Activated naive CD8-positive, alpha-beta T cell treated with anti-CD3 and anti-CD28 coated beads, Interleukin-2, amount 50 U/mL, for 24 hours (primary cell): Measurements from ENCODE around the gene CEP112.

Experiments
- ATAC-seq: fragments of 150-1000 bp; cut with Tn5 transposase; one replicate; pipeline ENCODE4 v1.10.0; 2021
- DNase-seq: peaks from one replicate; pipeline ENCODE4 v3.0.0; 2021
- H3K27ac Mint-ChIP-seq: one replicate; pipeline ENCODE4 v1.8.0; 2021; ENCODE audit warnings: mild to moderate bottlenecking, mixed read lengths
- H3K27me3 Mint-ChIP-seq: one replicate; pipeline ENCODE4 v1.8.0; 2021; ENCODE audit warnings: mixed read lengths
- H3K36me3 Mint-ChIP-seq: one replicate; pipeline ENCODE4 v1.8.0; 2021; ENCODE audit warnings: low read depth, mixed read lengths
- H3K4me1 Mint-ChIP-seq: one replicate; pipeline ENCODE4 v1.8.0; 2021; ENCODE audit warnings: mixed read lengths
- H3K4me3 Mint-ChIP-seq: one replicate; pipeline ENCODE4 v1.8.0; 2021; ENCODE audit warnings: mild to moderate bottlenecking, moderate library complexity, mixed read lengths
- H3K9me3 Mint-ChIP-seq: one replicate; pipeline ENCODE4 v1.8.0; 2021; ENCODE audit warnings: mixed read lengths

Gene CEP112

DNA sequence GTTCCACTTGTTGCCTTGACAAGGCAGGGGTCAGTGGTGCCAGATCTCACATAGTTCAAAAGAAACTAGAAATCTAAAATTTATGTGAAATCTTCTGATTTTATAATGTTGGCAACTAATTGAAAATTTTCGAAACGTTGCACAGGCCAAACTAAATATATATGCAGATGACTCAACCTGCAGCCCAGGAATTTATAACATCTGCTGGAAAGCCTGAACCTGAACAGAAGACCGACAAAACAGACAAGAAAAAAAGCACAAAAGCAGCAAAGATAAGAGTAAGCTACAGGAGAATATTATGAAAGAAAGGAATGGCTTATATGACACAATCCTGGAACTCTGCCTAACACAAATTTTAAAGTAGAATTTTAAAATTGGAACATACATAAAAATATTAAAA, 207.6 kb downstream of the CEP112 start:
- no peak overlapping the region for H3K4me3 Mint-ChIP-seq
- no peaks in the 10 kb centered on the region for H3K4me1 Mint-ChIP-seq
- H3K9me3 Mint-ChIP-seq = peaks cover 5% of the 10 kb centered on the region
- ATAC-seq (no peak), DNase-seq (no peak)
- H3K27ac Mint-ChIP-seq = no peak overlapping the region
- peaks cover 3% of the 10 kb centered on the region for H3K36me3 Mint-ChIP-seq
- H3K27me3 Mint-ChIP-seq = no peaks in the 10 kb centered on the region

DNA sequence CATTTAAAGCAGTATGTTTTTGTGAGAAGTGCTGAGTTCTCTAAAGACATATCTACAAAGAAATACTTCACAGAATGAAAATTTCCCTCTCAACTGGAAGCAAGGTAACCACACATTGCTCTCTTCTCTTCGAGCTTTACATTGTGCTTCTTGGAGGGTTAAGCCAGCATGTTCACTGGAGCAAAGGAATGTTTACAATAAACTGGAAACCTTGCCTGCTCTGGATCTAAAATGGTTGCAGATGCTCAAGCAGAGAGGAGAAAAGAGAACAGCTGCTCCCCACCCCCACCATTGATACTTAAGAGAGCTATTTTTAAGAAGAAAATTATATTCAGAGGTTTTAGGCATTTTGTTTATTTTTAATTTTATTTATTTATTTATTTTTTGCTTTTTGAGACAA, 213.1 kb downstream of the CEP112 start:
- no peak overlapping the region for H3K27ac Mint-ChIP-seq
- no peaks in the 10 kb centered on the region for H3K36me3 Mint-ChIP-seq
- no peaks in the 10 kb centered on the region for H3K4me1 Mint-ChIP-seq
- no peak for ATAC-seq
- H3K4me3 Mint-ChIP-seq = no peak overlapping the region
- DNase-seq = no peak
- H3K27me3 Mint-ChIP-seq = no peaks in the 10 kb centered on the region
- H3K9me3 Mint-ChIP-seq = no peaks in the 10 kb centered on the region

DNA sequence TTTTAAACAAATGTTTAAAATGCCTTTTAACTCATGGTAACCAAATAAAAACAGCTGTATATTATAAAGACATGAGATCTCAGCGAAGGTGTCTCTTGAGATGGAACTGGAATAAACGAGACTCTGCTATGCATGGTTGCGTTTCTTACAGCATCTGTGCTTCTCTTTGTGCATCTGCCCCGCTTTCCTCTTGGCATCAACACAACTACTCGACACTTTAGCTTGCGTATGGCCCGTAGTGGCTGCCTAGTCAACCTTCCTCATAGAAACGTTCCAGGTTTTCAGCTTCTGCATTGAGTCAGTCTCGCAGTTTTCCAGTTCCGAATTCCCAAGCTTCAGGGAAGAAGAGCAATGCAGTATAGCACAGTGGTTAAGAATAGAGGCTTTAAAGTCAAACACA, 214.9 kb downstream of the CEP112 start:
- Mint-ChIP-seq H3K27ac (no peak overlapping the region), H3K4me1 (no peaks in the 10 kb centered on the region), H3K36me3 (no peaks in the 10 kb centered on the region)

DNA sequence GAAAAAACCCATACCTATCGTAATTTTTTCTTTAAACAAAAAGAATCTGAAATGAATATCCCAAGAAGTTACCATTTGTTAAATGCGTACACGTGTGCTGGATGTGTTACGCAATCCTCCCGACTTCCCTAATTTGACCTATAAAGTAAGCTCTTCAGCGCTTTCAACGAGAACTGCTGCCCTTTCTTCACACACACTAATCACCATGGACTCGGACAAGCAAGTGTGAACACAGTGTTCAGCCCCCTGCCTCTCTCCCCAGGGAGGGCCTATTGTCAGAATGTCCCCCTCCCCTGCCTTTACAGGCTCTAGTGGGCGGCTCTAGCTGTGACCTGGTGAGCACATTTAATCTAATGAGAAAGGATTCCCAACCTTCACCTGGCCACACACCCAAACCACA, 216.1 kb downstream of the CEP112 start:
- no peak for DNase-seq

More for the DNA sequence above, 214.9 kb downstream of the CEP112 start:
- Mint-ChIP-seq H3K4me3 (no peak overlapping the region), H3K9me3 (no peaks in the 10 kb centered on the region), H3K27me3 (no peaks in the 10 kb centered on the region)
- DNase-seq (no peak), ATAC-seq (no peak)

DNA sequence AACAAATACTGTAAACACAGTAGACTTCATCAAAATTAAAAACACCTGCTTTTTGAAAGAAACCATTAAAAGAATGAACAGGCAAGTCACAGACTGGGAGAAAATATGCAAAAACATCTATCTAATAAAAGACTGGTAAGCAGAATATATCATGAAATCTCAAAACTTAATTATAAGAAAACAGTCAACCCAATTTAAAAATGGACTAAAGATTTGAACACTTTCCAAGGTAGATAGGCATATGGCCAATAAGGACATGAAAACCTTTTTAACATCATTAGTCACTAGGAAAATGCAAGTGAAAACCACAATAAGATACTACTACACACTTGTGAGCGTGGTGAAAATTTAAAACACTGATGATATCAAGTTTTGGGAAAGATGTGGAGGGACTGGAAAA, 218.7 kb downstream of the CEP112 start:
- DNase-seq = no peak
- no peak for ATAC-seq
- no peaks in the 10 kb centered on the region for H3K27me3 Mint-ChIP-seq
- no peak overlapping the region for H3K27ac Mint-ChIP-seq
- no peaks in the 10 kb centered on the region for H3K9me3 Mint-ChIP-seq
- no peak overlapping the region for H3K4me3 Mint-ChIP-seq
- H3K36me3 Mint-ChIP-seq = no peaks in the 10 kb centered on the region
- H3K4me1 Mint-ChIP-seq = no peaks in the 10 kb centered on the region

More for the DNA sequence above, 216.1 kb downstream of the CEP112 start:
- H3K27me3 Mint-ChIP-seq = no peaks in the 10 kb centered on the region
- H3K4me1 Mint-ChIP-seq = no peaks in the 10 kb centered on the region
- no peak for ATAC-seq
- H3K4me3 Mint-ChIP-seq = no peak overlapping the region
- no peaks in the 10 kb centered on the region for H3K9me3 Mint-ChIP-seq
- no peak overlapping the region for H3K27ac Mint-ChIP-seq
- no peaks in the 10 kb centered on the region for H3K36me3 Mint-ChIP-seq

DNA sequence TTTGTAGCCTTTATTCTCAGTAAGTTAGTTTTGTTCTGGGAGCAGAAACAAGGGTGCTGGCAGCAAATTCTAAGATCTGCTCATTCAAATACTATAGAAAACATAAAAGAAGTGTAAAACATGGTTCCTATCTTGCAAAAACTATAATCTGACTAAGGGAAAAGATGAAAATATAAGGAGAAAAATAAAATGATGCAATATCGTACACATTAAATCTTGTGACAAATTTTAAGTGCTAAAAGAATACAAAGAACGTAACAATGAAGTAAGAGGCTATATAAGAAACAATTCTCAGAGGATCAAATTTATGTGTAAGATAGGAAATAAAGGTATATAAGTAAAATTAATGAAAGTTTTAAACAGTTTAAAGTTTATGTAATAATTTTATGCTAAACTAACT, 224.6 kb downstream of the CEP112 start:
- Mint-ChIP-seq H3K36me3 (no peaks in the 10 kb centered on the region), H3K27me3 (no peaks in the 10 kb centered on the region), H3K9me3 (no peaks in the 10 kb centered on the region), H3K4me3 (no peak overlapping the region), H3K27ac (no peak overlapping the region), H3K4me1 (no peaks in the 10 kb centered on the region)
- ATAC-seq (no peak), DNase-seq (no peak)

DNA sequence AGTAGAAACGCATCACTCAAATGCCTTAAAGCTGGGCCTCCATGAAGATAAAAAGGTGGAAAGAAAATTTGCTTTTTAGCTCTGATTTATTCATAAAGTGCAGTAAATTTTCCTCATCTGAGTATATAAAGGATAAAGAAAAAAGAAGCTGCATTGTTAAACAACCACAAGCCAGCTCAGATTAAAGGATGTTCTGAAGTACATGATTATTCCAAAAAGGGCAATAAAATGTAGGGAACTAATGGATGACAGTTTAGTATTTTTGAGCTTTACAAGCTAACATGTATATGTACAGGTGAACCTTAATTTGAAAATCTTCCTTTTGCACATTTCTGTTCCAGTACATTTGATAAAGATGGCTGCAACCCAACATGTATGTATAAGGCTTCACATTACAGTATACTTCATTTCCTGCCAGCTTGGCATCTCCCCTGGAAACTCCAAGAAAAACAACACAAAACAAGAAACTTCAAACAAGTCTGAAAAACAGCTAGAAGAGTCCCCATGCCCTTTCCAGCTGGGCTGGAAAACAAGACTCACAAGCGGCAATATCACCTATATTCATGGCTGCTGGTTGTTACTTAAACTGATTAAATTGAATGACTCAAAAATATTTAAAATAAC, 225.7 kb downstream of the CEP112 start:
- no peaks in the 10 kb centered on the region for H3K4me1 Mint-ChIP-seq
- no peaks in the 10 kb centered on the region for H3K36me3 Mint-ChIP-seq
- H3K27ac Mint-ChIP-seq = no peak overlapping the region
- H3K27me3 Mint-ChIP-seq = no peaks in the 10 kb centered on the region
- ATAC-seq (no peak), DNase-seq (no peak)
- no peaks in the 10 kb centered on the region for H3K9me3 Mint-ChIP-seq
- H3K4me3 Mint-ChIP-seq = no peak overlapping the region

DNA sequence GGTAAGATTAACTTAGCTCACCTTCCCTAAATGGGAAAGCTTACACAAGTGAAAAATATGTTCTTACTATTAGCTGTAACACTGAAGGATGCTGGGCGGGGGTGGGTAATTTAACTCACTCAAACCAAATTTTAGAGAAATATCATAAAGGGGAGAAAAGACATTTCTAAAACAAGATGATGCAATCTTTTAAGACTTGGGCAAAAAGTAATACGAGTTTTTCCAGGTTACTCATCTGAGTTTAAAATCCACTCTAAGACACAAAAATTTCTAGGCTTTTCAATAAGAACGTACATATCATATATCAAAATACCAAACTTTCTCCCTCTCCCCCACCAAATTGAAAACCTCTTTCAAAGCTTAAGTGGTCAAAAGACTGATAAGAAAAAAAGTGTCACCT, 228.8 kb downstream of the CEP112 start:
- H3K9me3 Mint-ChIP-seq = no peaks in the 10 kb centered on the region
- no peaks in the 10 kb centered on the region for H3K36me3 Mint-ChIP-seq
- H3K27ac Mint-ChIP-seq = no peak overlapping the region
- no peak for ATAC-seq
- H3K27me3 Mint-ChIP-seq = no peaks in the 10 kb centered on the region
- no peak overlapping the region for H3K4me3 Mint-ChIP-seq
- no peak for DNase-seq
- no peaks in the 10 kb centered on the region for H3K4me1 Mint-ChIP-seq

DNA sequence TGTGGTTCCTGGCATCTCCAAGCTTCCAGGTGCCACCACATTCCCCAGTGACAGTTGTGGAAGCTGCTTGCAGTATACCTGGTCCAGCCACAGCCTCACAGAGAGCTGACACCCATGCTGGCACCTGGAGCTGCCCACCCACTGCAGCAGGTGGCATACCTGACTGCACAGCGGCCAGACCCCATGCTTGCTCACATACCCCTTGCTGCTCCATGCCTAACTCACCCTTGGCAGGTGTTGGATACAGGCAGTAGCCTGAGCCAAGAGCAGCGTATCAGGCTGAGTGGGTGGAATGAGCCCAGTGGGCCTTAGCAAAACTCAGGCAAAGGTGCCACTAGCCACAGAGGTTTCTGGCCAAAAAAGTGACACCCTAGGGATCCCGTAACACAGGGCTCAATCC, 232.3 kb downstream of the CEP112 start:
- H3K4me3 Mint-ChIP-seq = no peak overlapping the region
- H3K36me3 Mint-ChIP-seq = no peaks in the 10 kb centered on the region
- no peak for ATAC-seq
- no peaks in the 10 kb centered on the region for H3K4me1 Mint-ChIP-seq
- DNase-seq = no peak
- H3K27ac Mint-ChIP-seq = no peak overlapping the region
- peaks cover 7% of the 10 kb centered on the region for H3K9me3 Mint-ChIP-seq
- H3K27me3 Mint-ChIP-seq = no peaks in the 10 kb centered on the region

DNA sequence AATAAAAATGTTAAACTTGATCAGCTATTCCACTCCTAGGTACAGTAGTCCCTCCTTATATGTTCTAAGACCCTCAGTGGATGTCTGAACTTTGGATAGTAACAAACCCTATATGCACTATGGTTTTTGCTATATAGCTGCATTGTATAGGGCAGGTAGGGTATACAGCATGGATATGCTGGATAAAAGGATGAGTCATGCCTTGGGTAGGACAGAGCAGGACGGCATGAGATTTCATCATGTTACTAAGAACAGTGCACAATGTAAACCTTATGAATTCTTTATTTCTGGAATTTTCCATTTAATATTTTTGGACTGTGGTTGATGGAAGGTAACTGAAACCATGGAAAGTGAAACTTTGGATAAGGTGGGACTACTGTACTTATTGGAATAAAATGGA, 235.1 kb downstream of the CEP112 start:
- DNase-seq = no peak
- H3K9me3 Mint-ChIP-seq = peaks cover 7% of the 10 kb centered on the region
- no peak overlapping the region for H3K4me3 Mint-ChIP-seq
- no peaks in the 10 kb centered on the region for H3K4me1 Mint-ChIP-seq
- H3K27me3 Mint-ChIP-seq = no peaks in the 10 kb centered on the region
- no peak for ATAC-seq
- H3K36me3 Mint-ChIP-seq = no peaks in the 10 kb centered on the region
- no peak overlapping the region for H3K27ac Mint-ChIP-seq

DNA sequence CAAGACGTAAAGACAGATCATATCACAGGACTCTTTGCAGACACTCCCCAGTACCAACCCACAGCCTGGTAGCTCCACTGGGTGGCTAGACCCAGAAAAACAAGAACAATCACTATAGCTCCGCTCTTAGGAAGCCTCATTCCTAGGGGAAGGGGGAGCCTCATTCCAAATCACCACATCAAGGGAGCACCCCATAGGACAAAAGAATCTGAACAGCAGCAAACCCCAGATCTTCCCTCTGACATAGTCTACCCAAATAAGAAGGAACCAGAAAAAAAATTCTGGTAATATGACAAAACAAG, 237.8 kb downstream of the CEP112 start:
- Mint-ChIP-seq H3K4me3 (no peak overlapping the region), H3K27me3 (no peaks in the 10 kb centered on the region), H3K9me3 (peaks cover 7% of the 10 kb centered on the region), H3K4me1 (no peaks in the 10 kb centered on the region), H3K36me3 (no peaks in the 10 kb centered on the region), H3K27ac (no peak overlapping the region)
- ATAC-seq (no peak), DNase-seq (no peak)

DNA sequence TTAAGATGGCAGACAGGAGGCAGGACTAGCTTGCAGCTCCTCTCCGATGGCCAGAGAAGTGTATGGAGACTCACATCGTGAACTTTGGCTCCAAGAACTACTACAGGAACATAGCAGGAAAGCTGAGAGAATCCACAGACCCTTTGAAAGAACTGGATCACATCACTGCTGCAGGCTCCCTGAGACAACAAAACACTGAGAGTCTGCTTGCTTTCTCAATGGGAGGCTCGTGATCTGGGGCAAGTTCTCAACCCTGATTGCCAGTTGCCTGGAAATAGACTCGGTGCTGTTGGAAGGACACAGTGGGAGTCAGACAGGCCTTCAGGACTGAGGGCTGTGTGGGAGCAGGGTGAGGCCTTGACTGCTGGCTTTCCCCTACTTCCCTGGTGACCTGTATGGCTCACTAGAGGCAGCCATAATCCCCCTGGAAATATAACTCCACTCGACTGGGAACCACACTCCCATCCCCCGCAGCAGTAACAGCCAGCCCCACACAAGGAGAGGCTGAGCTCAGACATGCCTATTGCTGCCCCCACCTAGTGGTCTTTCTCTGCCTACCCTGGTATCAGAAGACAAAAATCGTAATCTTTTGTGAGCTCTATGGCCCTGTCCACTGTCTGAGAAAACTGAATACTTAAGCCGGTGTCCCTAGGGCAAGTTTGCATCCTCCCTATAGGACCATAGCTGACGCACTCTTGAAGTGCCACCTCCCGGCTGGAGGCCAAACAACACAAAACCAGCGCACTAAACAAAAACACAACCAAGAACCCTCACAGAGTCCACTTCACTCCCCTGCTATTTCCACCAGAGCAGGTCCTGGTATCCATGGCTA, 238.4 kb downstream of the CEP112 start:
- no peak for DNase-seq
- Mint-ChIP-seq H3K36me3 (no peaks in the 10 kb centered on the region), H3K4me1 (no peaks in the 10 kb centered on the region), H3K27me3 (no peaks in the 10 kb centered on the region), H3K4me3 (no peak overlapping the region), H3K9me3 (peaks cover 7% of the 10 kb centered on the region), H3K27ac (no peak overlapping the region)
- ATAC-seq = no peak

DNA sequence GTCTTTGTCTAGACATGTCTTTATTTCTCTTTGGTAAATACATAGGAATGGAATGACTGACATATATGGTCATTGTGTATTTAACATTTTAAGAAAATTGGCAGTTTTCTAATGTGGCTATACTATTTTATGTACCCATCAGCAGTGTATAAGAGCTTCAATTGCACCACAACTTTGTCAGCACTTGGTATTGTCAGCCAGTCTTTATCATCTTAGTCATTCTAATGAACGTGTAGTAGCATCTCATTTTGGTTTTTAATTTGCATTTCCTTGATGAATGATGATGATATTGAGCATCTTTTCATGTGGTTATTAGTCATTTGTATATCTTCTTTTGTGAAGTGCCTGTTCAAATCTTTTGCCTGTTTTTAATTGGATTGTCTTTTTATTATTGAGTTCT, 239.3 kb downstream of the CEP112 start:
- Mint-ChIP-seq H3K4me1 (no peaks in the 10 kb centered on the region), H3K36me3 (no peaks in the 10 kb centered on the region), H3K4me3 (no peak overlapping the region), H3K9me3 (peaks cover 7% of the 10 kb centered on the region), H3K27ac (no peak overlapping the region), H3K27me3 (no peaks in the 10 kb centered on the region)
- DNase-seq (no peak), ATAC-seq (no peak)

DNA sequence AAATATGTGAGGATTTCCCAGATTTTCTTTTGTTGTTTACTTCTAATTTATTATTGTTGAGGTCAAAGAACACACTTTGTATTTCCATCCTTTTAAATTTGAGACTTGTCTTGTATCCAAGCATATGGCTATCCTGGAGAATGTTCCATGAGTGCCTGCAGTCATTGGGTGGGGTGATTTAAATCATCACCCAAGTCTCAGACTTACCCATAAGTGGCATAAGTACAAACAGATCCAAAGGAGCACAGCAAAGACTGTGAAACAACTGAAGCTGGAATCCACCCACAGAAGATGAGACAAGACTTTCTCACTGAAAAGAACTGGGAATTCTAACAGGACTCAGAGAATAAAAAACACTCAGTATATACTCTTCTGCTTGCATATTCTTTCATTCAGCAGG, 239.9 kb downstream of the CEP112 start:
- Mint-ChIP-seq H3K27ac (no peak overlapping the region), H3K27me3 (no peaks in the 10 kb centered on the region), H3K4me1 (no peaks in the 10 kb centered on the region), H3K9me3 (peaks cover 3% of the 10 kb centered on the region), H3K4me3 (no peak overlapping the region), H3K36me3 (no peaks in the 10 kb centered on the region)
- ATAC-seq = no peak
- DNase-seq = no peak

DNA sequence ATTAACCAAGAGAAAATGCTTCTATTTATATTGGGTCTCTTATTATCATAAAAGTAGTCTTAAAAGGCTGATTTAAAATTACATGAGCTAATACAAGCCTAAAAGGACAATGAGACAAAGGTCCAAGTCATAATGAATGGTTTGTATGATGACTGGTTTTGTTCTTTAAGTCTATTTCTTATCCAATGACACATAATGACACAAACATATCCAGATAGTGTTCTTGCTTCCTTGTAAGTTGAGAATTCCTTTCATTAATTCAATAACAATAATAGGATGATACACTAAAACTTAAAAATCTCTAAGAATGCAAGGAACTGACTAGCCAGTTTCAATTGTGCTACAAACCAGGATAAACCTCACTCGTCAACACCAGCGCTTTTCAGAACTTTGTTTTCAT, 244.1 kb downstream of the CEP112 start:
- no peaks in the 10 kb centered on the region for H3K27me3 Mint-ChIP-seq
- H3K4me3 Mint-ChIP-seq = no peak overlapping the region
- no peaks in the 10 kb centered on the region for H3K36me3 Mint-ChIP-seq
- no peak for ATAC-seq
- H3K9me3 Mint-ChIP-seq = no peaks in the 10 kb centered on the region
- H3K4me1 Mint-ChIP-seq = no peaks in the 10 kb centered on the region
- no peak overlapping the region for H3K27ac Mint-ChIP-seq
- DNase-seq = no peak

DNA sequence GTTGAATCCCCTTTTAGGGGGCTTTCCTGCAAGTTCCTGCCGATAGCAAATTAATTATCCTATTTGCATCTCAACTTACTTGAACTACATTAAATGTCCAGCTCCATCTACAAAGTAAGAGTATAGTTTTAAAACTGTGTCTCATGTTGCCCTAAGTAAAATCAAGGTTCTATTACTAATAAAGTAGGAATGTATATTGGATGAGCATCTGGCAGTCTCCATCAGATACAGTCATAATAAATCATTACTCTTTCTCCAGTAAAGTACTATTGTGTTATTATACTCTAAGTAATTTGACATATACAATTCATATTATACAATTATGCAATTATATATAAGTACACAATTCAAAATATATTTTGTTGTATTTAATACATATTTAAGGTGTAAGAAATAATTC, 249.3 kb downstream of the CEP112 start:
- no peaks in the 10 kb centered on the region for H3K27me3 Mint-ChIP-seq
- no peak overlapping the region for H3K4me3 Mint-ChIP-seq
- H3K9me3 Mint-ChIP-seq = no peaks in the 10 kb centered on the region
- H3K36me3 Mint-ChIP-seq = no peaks in the 10 kb centered on the region
- DNase-seq = no peak
- H3K4me1 Mint-ChIP-seq = no peaks in the 10 kb centered on the region
- H3K27ac Mint-ChIP-seq = no peak overlapping the region
- ATAC-seq = no peak
